Measurements from ENCODE around the gene HES2.
"Not testable (repeated sequence)": the region's sequence is repeated elsewhere in the genome, so short reads cannot be mapped to it uniquely, and the experiment has no call there.

Gene HES2

GRCh38 chr1:6416906-6417305, 2.8 kb downstream of the HES2 start:
- no peak for DNase-seq (ENCODE audit: low spot score)

- DNase-seq (ENCODE audit: low spot score), result no peak
These were observed 3.4 kb downstream of the HES2 start for GRCh38 chr1:6416295-6416656.

- DNase-seq (ENCODE audit: low spot score), result no peak
These were observed 4.7 kb downstream of the HES2 start for GRCh38 chr1:6414881-6415626.

- no peak for DNase-seq (ENCODE audit: low spot score)
These were observed 5.3 kb downstream of the HES2 start for GRCh38 chr1:6414443-6414844.

GRCh38 chr1:6412896-6413295, 6.8 kb downstream of the HES2 start:
- no peak for DNase-seq (ENCODE audit: low spot score)

- no peak for DNase-seq (ENCODE audit: low spot score)
These were observed 9.3 kb downstream of the HES2 start for GRCh38 chr1:6410248-6410893.

GRCh38 chr1:6409733-6410132, 10.0 kb downstream of the HES2 start:
- no peak for DNase-seq (ENCODE audit: low spot score)

- DNase-seq (ENCODE audit: low spot score), result no peak
These were observed 10.7 kb downstream of the HES2 start for GRCh38 chr1:6409053-6409452.

GRCh38 chr1:6408023-6408422, 11.7 kb downstream of the HES2 start:
- DNase-seq (ENCODE audit: low spot score), result no peak

GRCh38 chr1:6401673-6402072, 18.0 kb downstream of the HES2 start:
- DNase-seq (ENCODE audit: low spot score), result no peak

- no peak for DNase-seq (ENCODE audit: low spot score)
These were observed 20.4 kb downstream of the HES2 start for GRCh38 chr1:6399294-6399693.

GRCh38 chr1:6397844-6398441, 21.8 kb downstream of the HES2 start:
- no peak for DNase-seq (ENCODE audit: low spot score)

- no peak for DNase-seq (ENCODE audit: low spot score)
These were observed 22.7 kb downstream of the HES2 start for GRCh38 chr1:6396998-6397397.

- DNase-seq (ENCODE audit: low spot score), result not testable (repeated sequence)
These were observed 23.9 kb downstream of the HES2 start for GRCh38 chr1:6395781-6396244.

GRCh38 chr1:6395130-6395529, 24.6 kb downstream of the HES2 start:
- not testable (repeated sequence) for DNase-seq (ENCODE audit: low spot score)

- peak; percentile 68 for DNase-seq (ENCODE audit: low spot score)
These were observed 26.1 kb downstream of the HES2 start, which contains the start of gene ACOT7 for GRCh38 chr1:6393400-6394187. Gene ACOT7, minus strand, starts transcription at chr1:6393767. Its CDS starts 368 bp downstream, at chr1:6393399.

GRCh38 chr1:6392809-6393399, 26.8 kb downstream of the HES2 start:
- DNase-seq (ENCODE audit: low spot score), result no peak

GRCh38 chr1:6391951-6392808, 27.5 kb downstream of the HES2 start:
- DNase-seq (ENCODE audit: low spot score), result no peak

- DNase-seq (ENCODE audit: low spot score), result no peak
These were observed 29.7 kb downstream of the HES2 start for GRCh38 chr1:6389971-6390370.

GRCh38 chr1:6386371-6386949, 33.3 kb downstream of the HES2 start:
- DNase-seq (ENCODE audit: low spot score), result peak; percentile 48

Measured in COLO829 (cell line).